Esophagus muscularis mucosa (tissue), 4 donors: ENCODE data around the gene DNAJC4. TPM values are rescaled to one million over a fixed set of nuclear protein-coding genes. Genes with fewer than 3 reads are reported as not detected.

Experiments used
- DNase-seq: peaks from one replicate; pipeline ENCODE4 v3.0.0-alpha.2; 2017; ENCODE audit errors: extremely low spot score
- H3K27ac ChIP-seq, 4 donors: fragments of 200-600 bp; sonication (generic); replicated peaks in 1 of 4; 1 replicate in 3 of 4; 2 replicates in 1 of 4; pipeline ENCODE4 v1.5.1; 2016 to 2019; ENCODE audit warnings: mild to moderate bottlenecking in 1 of 4
- H3K27me3 ChIP-seq, 4 donors: fragments of 200-600 bp; sonication (generic); one replicate each; pipeline versions ENCODE4 v1.5.1 to v1.6.0; 2016 to 2019
- H3K36me3 ChIP-seq, 4 donors: fragments of 200-600 bp; sonication (generic); one replicate each; pipeline ENCODE4 v1.5.1; 2016 to 2019
- H3K4me1 ChIP-seq, 4 donors: fragments of 200-600 bp; sonication (generic); one replicate each; pipeline ENCODE4 v1.5.1; 2016 to 2019
- H3K4me3 ChIP-seq, 4 donors: fragments of 200-600 bp; sonication (generic); 1 replicate in 2 of 4; 2 replicates in 2 of 4; pipeline ENCODE4 v1.5.1; 2016 to 2019; ENCODE audit warnings: mild to moderate bottlenecking in 4 of 4, moderate library complexity in 1 of 4
- H3K9me3 ChIP-seq, 4 donors: fragments of 200-600 bp; sonication (generic); 1 replicate in 3 of 4; 2 replicates in 1 of 4; pipeline ENCODE4 v1.5.1; 2016 to 2019
- CTCF ChIP-seq, 3 experiments: fragments of 200-600 bp in 2 of 3; fragments of 450-650 bp in 1 of 3; sonication (generic) in 2 of 3; IDR thresholded peaks; one replicate each; pipeline ENCODE4 v1.5.1; 2017 to 2019; ENCODE audit warnings: antibody characterized with exemption in 3 of 3, mild to moderate bottlenecking in 2 of 3, moderate library complexity in 1 of 3
- EP300 ChIP-seq: sonication (generic); formaldehyde crosslinking; IDR thresholded peaks from one replicate; pipeline ENCODE4 v1.6.1; 2017; ENCODE audit warnings: antibody characterized with exemption
- POLR2A ChIP-seq: fragments of 450-650 bp; IDR thresholded peaks from one replicate; pipeline ENCODE4 v1.6.1; 2017; ENCODE audit warnings: antibody characterized with exemption, moderate library complexity, mild to moderate bottlenecking, low read depth
- POLR2AphosphoS5 ChIP-seq, 2 donors: sonication (generic); formaldehyde crosslinking; IDR thresholded peaks; one replicate each; pipeline ENCODE4 v1.6.1; 2017; ENCODE audit warnings: antibody characterized with exemption in 2 of 2
- WGBS: methylation state at CpG from one replicate; pipeline ENCODE4 v1.1.5; 2018; 5-methylcytosine and 5-hydroxymethylcytosine counted together
- intact Hi-C: fragments of 100-400 bp; cut with DNase I; formaldehyde crosslinking; loops from one replicate; pipeline ENCODE4 v1.15.1; 2023
- total RNA-seq, 4 donors: library from RNA; depleted of rRNA; stranded (reverse); fragments of >200 nt; gene quantifications; one replicate each; pipeline versions ENCODE4 v1.1.0 to v1.2.1, GENCODE V29; 2016

Gene DNAJC4
- total RNA-seq, 4 donors from 2014 or later = 19.4 to 40.4 (median 25.3) TPM

GRCh38 chr11:64185693-64186491 lies 44.5 kb upstream of the DNAJC4 start, which contains the start of gene STIP1:
STIP1 (plus strand) TSS chr11:64186171; CDS start chr11:64186262, 91 bp downstream.
- intact Hi-C loops = loop anchor here (5.0 kb wide), 1 partner anchor 41 kb away; the partner anchor contains the start of genes NUDT22 and TRPT1
- Histone ChIP-seq H3K9me3 (no peaks in the 10 kb centered on the region), H3K27ac (peak within 1 kb of the TSS in 3 of 4 donors; percentile 88 to 96 (median 96)), H3K36me3 (peaks cover 0 to 19% (median 7%) of the 10 kb centered on the region in 4 donors), H3K4me3 (peak within 1 kb of the TSS in 2 of 4 donors; percentile 72 to 80), H3K4me1 (peaks cover 40 to 47% (median 44%) of the 10 kb centered on the region in 4 donors), H3K27me3 (peaks cover 0 to 4% (median 0%) of the 10 kb centered on the region in 4 donors)
- peak; percentile 100 for DNase-seq
- WGBS = under 1% methylated on average over 32 of the region's 74 CpGs
- no peak for TF ChIP-seq POLR2A
- TF ChIP-seq EP300 = no peak
- TF ChIP-seq POLR2AphosphoS5 (IDR thresholded peaks at IDR 0.05) = peak; percentile 2 to 96
- TF ChIP-seq CTCF (IDR thresholded peaks at IDR 0.05) = peak; percentile 1 to 57 (median 40)

- no peaks in the 10 kb centered on the region for H3K9me3 ChIP-seq
- 1% methylated on average over 20 of the region's 48 CpGs for WGBS
- no peak for DNase-seq
- intact Hi-C loops = loop anchor here (5.0 kb wide), 1 partner anchor 41 kb away; the partner anchor contains the start of genes NUDT22 and TRPT1
- H3K4me3 ChIP-seq = no peak overlapping the region
- TF ChIP-seq POLR2AphosphoS5 (IDR thresholded peaks at IDR 0.05) (no peak), EP300 (no peak), CTCF (IDR thresholded peaks at IDR 0.05) (no peak), POLR2A (no peak)
- H3K36me3 ChIP-seq = peaks cover 0 to 24% (median 7%) of the 10 kb centered on the region in 4 donors
- no peak overlapping the region for H3K27ac ChIP-seq
- peaks cover 0 to 4% (median 0%) of the 10 kb centered on the region in 4 donors for H3K27me3 ChIP-seq
- H3K4me1 ChIP-seq = peaks cover 33 to 47% (median 37%) of the 10 kb centered on the region in 4 donors
Observed at GRCh38 chr11:64186492-64187165, 43.7 kb upstream of the DNAJC4 start.

DNA sequence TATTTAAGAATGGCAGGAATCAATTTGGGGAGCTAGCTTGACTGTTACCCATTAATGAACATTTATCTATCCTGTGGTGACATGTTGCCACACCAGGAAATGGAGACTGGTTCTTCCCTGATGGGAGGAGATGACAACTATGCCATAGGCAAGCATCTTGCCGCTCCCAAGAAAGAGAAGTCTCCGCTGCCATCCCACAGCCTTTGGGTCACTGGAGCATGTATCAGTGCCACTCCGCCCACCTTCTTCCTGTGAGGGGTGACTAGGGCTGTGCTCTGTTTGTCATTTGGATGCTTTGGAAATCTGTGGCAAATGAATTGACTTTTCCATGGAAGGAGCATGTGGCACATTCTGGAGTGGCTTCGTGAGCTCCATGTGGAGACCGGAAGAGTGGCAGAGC lies 37.9 kb upstream of the DNAJC4 start:
- intact Hi-C loops = no loop called here
- 89% methylated on average over 4 of the region's 5 CpGs for WGBS
- no peak for TF ChIP-seq POLR2A
- no peak for TF ChIP-seq EP300
- no peak for TF ChIP-seq CTCF (IDR thresholded peaks at IDR 0.05)
- TF ChIP-seq POLR2AphosphoS5 (IDR thresholded peaks at IDR 0.05) = no peak

DNA sequence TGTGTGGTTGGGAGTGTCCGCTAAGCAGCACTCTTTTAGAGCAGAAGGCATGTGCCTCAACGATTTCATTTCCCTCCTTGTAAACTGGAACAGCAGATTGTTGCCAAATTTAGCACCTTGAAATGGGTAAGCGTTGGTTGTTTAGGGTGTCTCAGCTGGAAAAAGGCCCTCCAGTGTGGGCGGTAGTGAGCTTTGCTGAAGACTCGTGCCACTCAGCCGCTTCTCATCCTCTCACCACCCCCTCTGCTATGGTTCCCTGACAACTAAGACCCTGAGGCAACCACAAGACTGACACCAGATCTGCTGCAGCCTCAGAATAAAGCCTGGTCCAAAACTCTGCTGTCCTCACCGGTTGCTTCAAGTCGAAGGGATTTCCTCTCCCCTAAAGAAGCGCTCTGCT lies 33.7 kb upstream of the DNAJC4 start:
- H3K9me3 ChIP-seq = no peaks in the 10 kb centered on the region
- DNase-seq = no peak
- 85% methylated on average over 7 of the region's 9 CpGs for WGBS
- no peak overlapping the region for H3K4me3 ChIP-seq
- peaks cover 0 to 8% (median 0%) of the 10 kb centered on the region in 4 donors for H3K4me1 ChIP-seq
- TF ChIP-seq EP300 (no peak), POLR2A (no peak), CTCF (IDR thresholded peaks at IDR 0.05) (no peak), POLR2AphosphoS5 (IDR thresholded peaks at IDR 0.05) (no peak)
- intact Hi-C loops = no loop called here
- no peak overlapping the region for H3K27ac ChIP-seq
- no peaks in the 10 kb centered on the region for H3K27me3 ChIP-seq
- H3K36me3 ChIP-seq = peaks cover 76 to 93% (median 91%) of the 10 kb centered on the region in 4 donors

More for the DNA sequence above, 37.9 kb upstream of the DNAJC4 start:
- DNase-seq = no peak
- Histone ChIP-seq H3K27me3 (no peaks in the 10 kb centered on the region), H3K27ac (no peak overlapping the region), H3K36me3 (peaks cover 44 to 76% (median 57%) of the 10 kb centered on the region in 4 donors), H3K9me3 (no peaks in the 10 kb centered on the region), H3K4me3 (no peak overlapping the region), H3K4me1 (peaks cover 0 to 20% (median 7%) of the 10 kb centered on the region in 4 donors)
